Jurkat, Clone E6-1 (cell line): ENCODE data around the gene PRDM11.
A peak's percentile ranks its signal among the peaks of the same experiment; 100 is the strongest.

Experiments used
- DNase-seq: peaks from one replicate; pipeline ENCODE4 v3.0.0-alpha.2; 2011; ENCODE audit warnings: low read depth, low spot score
- H3K4me3 ChIP-seq: 2 replicates; pipeline ENCODE4 v1.5.1; 2011; ENCODE audit warnings: mild to moderate bottlenecking, low read length, control low read depth, moderate library complexity

Gene PRDM11

GRCh38 chr11:45223496-45223895, 77.1 kb downstream of the PRDM11 start:
- no peak for DNase-seq
- H3K4me3 ChIP-seq: no peak overlapping the region

GRCh38 chr11:45224766-45225165, 78.3 kb downstream of the PRDM11 start:
- no peak for DNase-seq
- no peak overlapping the region for H3K4me3 ChIP-seq

- H3K4me3 ChIP-seq: no peak overlapping the region
- no peak for DNase-seq
Measured at GRCh38 chr11:45225277-45225676, 78.8 kb downstream of the PRDM11 start.

- no peak for DNase-seq
- no peak overlapping the region for H3K4me3 ChIP-seq
Measured at GRCh38 chr11:45225961-45226871, 79.8 kb downstream of the PRDM11 start.

GRCh38 chr11:45226901-45227300, 80.5 kb downstream of the PRDM11 start:
- no peak for DNase-seq
- H3K4me3 ChIP-seq: no peak overlapping the region

GRCh38 chr11:45227836-45228235, 81.4 kb downstream of the PRDM11 start:
- DNase-seq: no peak
- H3K4me3 ChIP-seq: no peak overlapping the region

- no peak for DNase-seq
- H3K4me3 ChIP-seq: no peak overlapping the region
Measured at GRCh38 chr11:45229401-45230020, 83.1 kb downstream of the PRDM11 start.

- no peak for DNase-seq
- no peak overlapping the region for H3K4me3 ChIP-seq
Measured at GRCh38 chr11:45232341-45233080, 86.1 kb downstream of the PRDM11 start.

- no peak overlapping the region for H3K4me3 ChIP-seq
- DNase-seq: peak; percentile 55
Measured at GRCh38 chr11:45233121-45233803, 86.8 kb downstream of the PRDM11 start.

- DNase-seq: no peak
- H3K4me3 ChIP-seq: no peak overlapping the region
Measured at GRCh38 chr11:45233804-45234170, 87.3 kb downstream of the PRDM11 start.

GRCh38 chr11:45234306-45235006, 88.0 kb downstream of the PRDM11 start:
- no peak overlapping the region for H3K4me3 ChIP-seq
- no peak for DNase-seq

- DNase-seq: no peak
Measured at GRCh38 chr11:45237711-45238315, 91.4 kb downstream of the PRDM11 start.

GRCh38 chr11:45238724-45239123, 92.3 kb downstream of the PRDM11 start:
- H3K4me3 ChIP-seq: no peak overlapping the region
- DNase-seq: no peak

More at GRCh38 chr11:45237711-45238315, 91.4 kb downstream of the PRDM11 start:
- no peak overlapping the region for H3K4me3 ChIP-seq

- no peak overlapping the region for H3K4me3 ChIP-seq
- DNase-seq: no peak
Measured at GRCh38 chr11:45239733-45240132, 93.3 kb downstream of the PRDM11 start.

GRCh38 chr11:45243967-45244366, 97.5 kb downstream of the PRDM11 start:
- H3K4me3 ChIP-seq: no peak overlapping the region
- DNase-seq: no peak

- DNase-seq: no peak
- no peak overlapping the region for H3K4me3 ChIP-seq
Measured at GRCh38 chr11:45245218-45246045, 99.0 kb downstream of the PRDM11 start.

GRCh38 chr11:45246241-45246640, 99.8 kb downstream of the PRDM11 start:
- no peak overlapping the region for H3K4me3 ChIP-seq
- no peak for DNase-seq

GRCh38 chr11:45247433-45247832, 101.0 kb downstream of the PRDM11 start:
- DNase-seq: no peak
- H3K4me3 ChIP-seq: no peak overlapping the region
